Measurements from ENCODE around the gene USP10.

- TF ChIP-seq EGR1 (IDR thresholded peaks at IDR 0.05) (no peak), REST (IDR thresholded peaks at IDR 0.05; ENCODE audit: low read depth) (no peak), RAD21 (IDR thresholded peaks at IDR 0.05; ENCODE audit: low read depth) (no peak), EP300 (IDR thresholded peaks at IDR 0.05; ENCODE audit: borderline replicate concordance) (no peak), CEBPB (IDR thresholded peaks at IDR 0.05) (no peak), TEAD4 (IDR thresholded peaks at IDR 0.05) (no peak), NFIC (IDR thresholded peaks at IDR 0.05) (no peak)
These were observed 59.3 kb downstream of the USP10 start for GRCh38 chr16:84759061-84759460.
